Measurements from ENCODE around the gene ZSCAN29.

GRCh38 chr15:43329217-43329959 is 41.5 kb downstream of the ZSCAN29 start:
- TF ChIP-seq CTCF (IDR thresholded peaks at IDR 0.05; ENCODE audit: low read length) (no peak), EZH2 (IDR thresholded peaks at IDR 0.05; ENCODE audit: borderline replicate concordance, low read length) (no peak)
